Measurements from ENCODE around the gene PHF21B.
"Not testable (repeated sequence)": the region's sequence is repeated elsewhere in the genome, so short reads cannot be mapped to it uniquely, and the experiment has no call there.

Gene PHF21B

GRCh38 chr22:44924710-44925109 lies 85.1 kb downstream of the PHF21B start:
- Histone ChIP-seq H3K9me3 (ENCODE audit: control insufficient read depth in 1 of 2, low read length in 2 of 2) (peaks cover 0 to 9% of the 10 kb centered on the region in 2 donors), H3K4me3 (ENCODE audit: low read depth in 1 of 2, low read length in 2 of 2) (no peak overlapping the region), H3K27me3 (ENCODE audit: low read depth, low read length) (no peaks in the 10 kb centered on the region), H3K27ac (ENCODE audit: low read length) (no peak overlapping the region), H3K4me1 (ENCODE audit: control insufficient read depth in 1 of 2, insufficient read depth in 2 of 2, low read length in 2 of 2) (no peaks in the 10 kb centered on the region), H3K36me3 (ENCODE audit: control insufficient read depth in 1 of 2, insufficient read depth in 2 of 2, low read length in 2 of 2) (no peaks in the 10 kb centered on the region)

GRCh38 chr22:44924098-44924497 lies 85.7 kb downstream of the PHF21B start:
- H3K4me3 ChIP-seq (ENCODE audit: low read depth in 1 of 2, low read length in 2 of 2), result no peak overlapping the region
- H3K36me3 ChIP-seq (ENCODE audit: control insufficient read depth in 1 of 2, insufficient read depth in 2 of 2, low read length in 2 of 2), result no peaks in the 10 kb centered on the region
- peaks cover 0 to 9% of the 10 kb centered on the region in 2 donors for H3K9me3 ChIP-seq (ENCODE audit: control insufficient read depth in 1 of 2, low read length in 2 of 2)
- no peaks in the 10 kb centered on the region for H3K4me1 ChIP-seq (ENCODE audit: control insufficient read depth in 1 of 2, insufficient read depth in 2 of 2, low read length in 2 of 2)
- no peaks in the 10 kb centered on the region for H3K27me3 ChIP-seq (ENCODE audit: low read depth, low read length)
- H3K27ac ChIP-seq (ENCODE audit: low read length), result no peak overlapping the region

GRCh38 chr22:44921766-44922165 lies 88.0 kb downstream of the PHF21B start:
- H3K27me3 ChIP-seq (ENCODE audit: low read depth, low read length); H3K4me1 ChIP-seq (ENCODE audit: control insufficient read depth in 1 of 2, insufficient read depth in 2 of 2, low read length in 2 of 2); H3K27ac ChIP-seq (ENCODE audit: low read length); H3K4me3 ChIP-seq (ENCODE audit: low read depth in 1 of 2, low read length in 2 of 2); H3K9me3 ChIP-seq (ENCODE audit: control insufficient read depth in 1 of 2, low read length in 2 of 2); H3K36me3 ChIP-seq (ENCODE audit: control insufficient read depth in 1 of 2, insufficient read depth in 2 of 2, low read length in 2 of 2): not testable (repeated sequence)

- Histone ChIP-seq H3K4me3 (ENCODE audit: low read depth in 1 of 2, low read length in 2 of 2) (no peak overlapping the region), H3K4me1 (ENCODE audit: control insufficient read depth in 1 of 2, insufficient read depth in 2 of 2, low read length in 2 of 2) (no peaks in the 10 kb centered on the region), H3K27ac (ENCODE audit: low read length) (no peak overlapping the region), H3K27me3 (ENCODE audit: low read depth, low read length) (no peaks in the 10 kb centered on the region), H3K36me3 (ENCODE audit: control insufficient read depth in 1 of 2, insufficient read depth in 2 of 2, low read length in 2 of 2) (no peaks in the 10 kb centered on the region), H3K9me3 (ENCODE audit: control insufficient read depth in 1 of 2, low read length in 2 of 2) (peaks cover 0 to 9% of the 10 kb centered on the region in 2 donors)
These were observed 89.6 kb downstream of the PHF21B start for GRCh38 chr22:44920183-44920582.

DNA sequence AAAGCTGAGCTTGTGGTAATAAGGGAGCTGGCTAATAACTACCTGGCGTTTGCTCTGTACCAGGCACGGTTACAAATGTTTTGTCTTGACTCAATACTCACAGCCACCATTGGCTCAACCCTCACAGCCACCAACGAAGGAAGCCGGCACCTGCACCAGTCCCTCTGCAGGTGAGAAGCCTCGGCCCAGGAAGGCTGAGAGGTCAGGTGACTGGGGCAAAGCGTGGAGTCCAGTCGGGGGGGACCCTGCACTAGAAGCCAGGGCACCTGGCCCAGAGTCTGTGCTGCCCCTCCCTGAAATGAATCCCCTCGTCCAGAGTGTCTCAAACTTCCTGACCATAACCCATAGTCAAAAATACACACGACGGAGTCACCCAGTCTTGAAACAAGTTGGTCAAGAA lies 90.1 kb downstream of the PHF21B start:
- no peak overlapping the region for H3K27ac ChIP-seq (ENCODE audit: low read length)
- H3K4me1 ChIP-seq (ENCODE audit: control insufficient read depth in 1 of 2, insufficient read depth in 2 of 2, low read length in 2 of 2), result no peaks in the 10 kb centered on the region
- H3K36me3 ChIP-seq (ENCODE audit: control insufficient read depth in 1 of 2, insufficient read depth in 2 of 2, low read length in 2 of 2), result no peaks in the 10 kb centered on the region
- peaks cover 0 to 9% of the 10 kb centered on the region in 2 donors for H3K9me3 ChIP-seq (ENCODE audit: control insufficient read depth in 1 of 2, low read length in 2 of 2)
- H3K27me3 ChIP-seq (ENCODE audit: low read depth, low read length), result no peaks in the 10 kb centered on the region
- no peak overlapping the region for H3K4me3 ChIP-seq (ENCODE audit: low read depth in 1 of 2, low read length in 2 of 2)

DNA sequence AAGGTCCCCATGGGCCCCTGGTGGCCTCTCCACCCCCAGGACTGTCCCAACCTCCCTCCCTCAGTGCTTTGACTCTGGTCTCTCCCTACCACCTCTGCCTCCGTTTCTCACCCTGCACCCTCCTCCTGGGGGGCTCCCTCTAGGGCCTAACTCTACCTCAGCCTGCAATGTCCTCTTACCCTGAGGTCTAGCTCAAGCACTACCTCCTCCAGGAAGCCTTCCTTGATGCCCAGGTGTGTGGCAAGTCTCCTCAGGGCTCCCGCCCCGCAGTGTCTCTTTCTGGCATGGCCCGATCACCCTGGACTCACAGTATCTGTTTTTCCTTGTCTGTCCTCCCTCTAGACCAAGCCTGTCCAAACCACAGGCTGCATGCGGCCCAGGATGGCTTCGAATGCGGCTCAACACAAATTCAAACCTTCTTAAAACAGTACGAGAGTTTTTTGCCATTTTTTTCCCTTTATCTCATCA lies 90.8 kb downstream of the PHF21B start:
- Histone ChIP-seq H3K9me3 (ENCODE audit: control insufficient read depth in 1 of 2, low read length in 2 of 2) (peaks cover 0 to 4% of the 10 kb centered on the region in 2 donors), H3K27ac (ENCODE audit: low read length) (no peak overlapping the region), H3K36me3 (ENCODE audit: control insufficient read depth in 1 of 2, insufficient read depth in 2 of 2, low read length in 2 of 2) (no peaks in the 10 kb centered on the region), H3K4me3 (ENCODE audit: low read depth in 1 of 2, low read length in 2 of 2) (no peak overlapping the region), H3K4me1 (ENCODE audit: control insufficient read depth in 1 of 2, insufficient read depth in 2 of 2, low read length in 2 of 2) (no peaks in the 10 kb centered on the region), H3K27me3 (ENCODE audit: low read depth, low read length) (no peaks in the 10 kb centered on the region)

- Histone ChIP-seq H3K9me3 (ENCODE audit: control insufficient read depth in 1 of 2, low read length in 2 of 2) (peaks cover 0 to 4% of the 10 kb centered on the region in 2 donors), H3K27me3 (ENCODE audit: low read depth, low read length) (no peaks in the 10 kb centered on the region), H3K36me3 (ENCODE audit: control insufficient read depth in 1 of 2, insufficient read depth in 2 of 2, low read length in 2 of 2) (no peaks in the 10 kb centered on the region), H3K4me1 (ENCODE audit: control insufficient read depth in 1 of 2, insufficient read depth in 2 of 2, low read length in 2 of 2) (no peaks in the 10 kb centered on the region), H3K4me3 (ENCODE audit: low read depth in 1 of 2, low read length in 2 of 2) (no peak overlapping the region), H3K27ac (ENCODE audit: low read length) (no peak overlapping the region)
These were observed 91.5 kb downstream of the PHF21B start for GRCh38 chr22:44918166-44918924.

GRCh38 chr22:44917372-44918165 lies 92.2 kb downstream of the PHF21B start:
- H3K9me3 ChIP-seq (ENCODE audit: control insufficient read depth in 1 of 2, low read length in 2 of 2), result peaks cover 0 to 4% of the 10 kb centered on the region in 2 donors
- H3K27ac ChIP-seq (ENCODE audit: low read length), result no peak overlapping the region
- no peaks in the 10 kb centered on the region for H3K36me3 ChIP-seq (ENCODE audit: control insufficient read depth in 1 of 2, insufficient read depth in 2 of 2, low read length in 2 of 2)
- no peak overlapping the region for H3K4me3 ChIP-seq (ENCODE audit: low read depth in 1 of 2, low read length in 2 of 2)
- H3K27me3 ChIP-seq (ENCODE audit: low read depth, low read length), result no peaks in the 10 kb centered on the region
- H3K4me1 ChIP-seq (ENCODE audit: control insufficient read depth in 1 of 2, insufficient read depth in 2 of 2, low read length in 2 of 2), result no peaks in the 10 kb centered on the region

DNA sequence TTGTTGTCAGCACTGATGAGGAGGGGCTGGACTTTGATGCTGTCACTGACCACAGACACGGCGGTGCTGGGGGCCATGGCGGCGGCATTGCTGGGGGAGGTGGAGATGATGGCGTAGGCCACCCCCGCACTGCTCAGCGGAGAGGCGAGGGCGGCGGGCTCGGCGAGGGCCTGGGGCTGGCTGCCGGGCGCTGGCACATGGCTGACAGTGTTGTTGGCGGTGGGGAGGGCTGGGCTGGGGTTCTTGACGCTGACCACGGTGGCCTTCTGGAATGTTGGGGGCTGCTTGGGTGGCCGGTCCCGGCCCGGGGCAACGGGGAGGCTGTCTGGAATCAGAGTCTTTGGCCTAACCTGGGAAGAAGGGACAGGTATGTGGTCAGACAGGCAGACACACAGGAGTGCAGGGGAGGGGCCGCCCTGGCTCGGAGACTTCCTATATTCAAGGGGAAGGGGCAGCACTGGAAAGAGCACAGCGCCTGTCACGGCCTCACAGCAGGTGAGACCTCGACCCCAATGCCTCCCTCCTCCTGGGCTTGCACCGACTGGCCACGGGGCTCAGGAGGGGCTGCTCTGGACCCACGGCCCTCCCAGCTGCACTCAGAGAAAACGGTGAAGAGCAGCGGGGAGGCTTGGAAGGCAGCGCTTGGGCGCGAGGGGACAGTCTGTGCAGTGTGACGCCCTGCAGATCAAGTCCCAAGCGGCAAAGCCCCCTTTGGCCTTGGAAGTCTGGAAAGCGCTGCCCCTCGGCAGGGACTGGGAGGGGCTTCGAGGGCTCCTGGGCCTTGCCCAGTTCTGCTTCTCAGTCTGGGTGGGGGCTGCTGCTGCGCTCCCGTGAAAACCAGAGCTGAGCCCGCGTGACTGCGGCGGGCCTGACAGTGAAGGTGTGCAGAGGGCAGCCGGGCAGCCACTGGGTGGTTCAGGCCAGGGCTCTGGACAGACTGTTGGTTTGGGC lies 93.2 kb downstream of the PHF21B start:
- Histone ChIP-seq H3K9me3 (ENCODE audit: control insufficient read depth in 1 of 2, low read length in 2 of 2) (peaks cover 0 to 4% of the 10 kb centered on the region in 2 donors), H3K27me3 (ENCODE audit: low read depth, low read length) (no peaks in the 10 kb centered on the region), H3K4me1 (ENCODE audit: control insufficient read depth in 1 of 2, insufficient read depth in 2 of 2, low read length in 2 of 2) (no peaks in the 10 kb centered on the region), H3K27ac (ENCODE audit: low read length) (no peak overlapping the region), H3K36me3 (ENCODE audit: control insufficient read depth in 1 of 2, insufficient read depth in 2 of 2, low read length in 2 of 2) (no peaks in the 10 kb centered on the region), H3K4me3 (ENCODE audit: low read depth in 1 of 2, low read length in 2 of 2) (no peak overlapping the region)

DNA sequence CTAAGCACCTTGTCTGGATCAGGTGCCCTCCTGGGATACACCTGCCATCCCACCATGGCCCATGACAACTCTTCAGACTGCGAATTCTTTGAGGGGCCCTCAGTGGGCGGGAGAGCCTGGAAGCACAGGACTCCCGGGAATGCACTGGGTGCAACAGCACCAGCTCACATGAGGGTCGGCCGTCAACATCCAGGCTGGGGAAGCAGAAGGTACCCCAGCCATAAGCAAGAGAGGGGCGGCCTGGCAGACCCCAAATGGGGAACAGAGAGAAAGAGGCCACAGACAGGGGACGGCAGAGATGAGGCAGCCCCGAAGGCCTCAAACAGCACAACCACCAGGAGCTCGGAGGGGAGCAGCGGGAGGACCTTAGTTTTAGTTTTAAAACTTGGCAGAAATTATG lies 94.4 kb downstream of the PHF21B start:
- Histone ChIP-seq H3K4me1 (ENCODE audit: control insufficient read depth in 1 of 2, insufficient read depth in 2 of 2, low read length in 2 of 2) (no peaks in the 10 kb centered on the region), H3K27ac (ENCODE audit: low read length) (no peak overlapping the region), H3K9me3 (ENCODE audit: control insufficient read depth in 1 of 2, low read length in 2 of 2) (no peaks in the 10 kb centered on the region), H3K36me3 (ENCODE audit: control insufficient read depth in 1 of 2, insufficient read depth in 2 of 2, low read length in 2 of 2) (no peaks in the 10 kb centered on the region), H3K27me3 (ENCODE audit: low read depth, low read length) (no peaks in the 10 kb centered on the region), H3K4me3 (ENCODE audit: low read depth in 1 of 2, low read length in 2 of 2) (no peak overlapping the region)
